Ovary (tissue), 9 donors: ENCODE data around the gene CLIC4. TPM values are rescaled to one million over a fixed set of nuclear protein-coding genes. Genes with fewer than 3 reads are reported as not detected.
"Not testable (repeated sequence)": the region's sequence is repeated elsewhere in the genome, so short reads cannot be mapped to it uniquely, and the experiment has no call there.

Source experiments
- DNase-seq, 5 donors: peaks; one replicate each; pipeline ENCODE4 v3.0.0-alpha.2; 2019 to 2020
- H3K27ac ChIP-seq, 2 donors: fragments of 200-600 bp; one replicate each; pipeline versions ENCODE4 v1.5.1 to v1.8.0; 2019 to 2022
- H3K27me3 ChIP-seq: fragments of 200-600 bp; one replicate; pipeline ENCODE4 v1.8.0; 2022
- H3K36me3 ChIP-seq: fragments of 200-600 bp; sonication (generic); one replicate; pipeline ENCODE4 v1.5.1; 2019
- H3K4me1 ChIP-seq: one replicate; pipeline ENCODE4 v1.8.1; 2013; ENCODE audit warnings: mild to moderate bottlenecking, moderate library complexity; ENCODE audit not compliant: insufficient read depth
- H3K4me3 ChIP-seq: fragments of 200-600 bp; sonication (generic); one replicate; pipeline ENCODE4 v1.5.1; 2017
- H3K9me3 ChIP-seq, 2 donors: fragments of 200-600 bp in 1 of 2; sonication (generic) in 1 of 2; one replicate each; pipeline versions ENCODE4 v1.5.1 to v1.8.1; 2013 to 2019; ENCODE audit warnings: mild to moderate bottlenecking in 1 of 2, moderate library complexity in 1 of 2
- CTCF ChIP-seq, 3 donors: fragments of 450-650 bp in 2 of 3; fragments of 200-600 bp in 1 of 3; IDR thresholded peaks; one replicate each; pipeline versions ENCODE4 v1.5.1 to v1.8.0; 2016 to 2022; ENCODE audit warnings: antibody characterized with exemption in 3 of 3, mild to moderate bottlenecking in 1 of 3
- EP300 ChIP-seq: sonication (generic); formaldehyde crosslinking; IDR thresholded peaks from one replicate; pipeline ENCODE4 v1.6.1; 2017; ENCODE audit warnings: antibody characterized with exemption
- POLR2A ChIP-seq: fragments of 450-650 bp; IDR thresholded peaks from one replicate; pipeline ENCODE4 v1.6.1; 2017; ENCODE audit warnings: antibody characterized with exemption, mild to moderate bottlenecking, moderate library complexity
- WGBS, 3 donors: extraction: QIAGEN DNeasy Blood & Tissue Kit in 1 of 3; methylation state at CpG; one replicate each; pipeline versions ENCODE4 v1.1.5 to v1.1.7; 2013 to 2017; 5-methylcytosine and 5-hydroxymethylcytosine counted together
- intact Hi-C, 4 donors: fragments of 100-400 bp; cut with DNase I; formaldehyde crosslinking; loops; one replicate each; pipeline versions ENCODE4 v1.11.0 to v1.15.1; 2022 to 2023
- polyA plus RNA-seq, 2 donors: library from polyadenylated mRNA; stranded (reverse); fragments of 200-250 nt in 1 of 2; fragments of 350-450 nt in 1 of 2; fragmentation: Illumina TruSeq in 1 of 2; extraction: RNeasy Lipid Tissue Mini Kit (QIAGEN cat#74804) in 1 of 2; gene quantifications; one replicate each; pipeline ENCODE4 v1.2.3, GENCODE V29; 2013 to 2014
- total RNA-seq, 7 donors: library from RNA; depleted of rRNA in 2 of 7; stranded (reverse); fragments of >200 nt in 2 of 7; fragmentation: NEBNext Ultra II Directional in 3 of 7; extraction: Animal tissue kit (Norgen Biotek cat#: 25700) in 3 of 7; gene quantifications; one replicate each; pipeline versions ENCODE4 v1.1.0 to v1.2.4, GENCODE V29; 2016 to 2023
- donor health status: DM: no; HTN: no; CAD: no; lungs with moderate emphysema.
- donor health status: DM: no; HTN: no; CAD: no.
- donor health status: Bipolar disorder and iron deficiency.
- donor health status: DM: yes; HTN: yes; CAD: no.
- donor health status: DM: no; HTN: no; CAD: no.
- donor health status: DM: yes; HTN: yes; CAD: no.

The CLIC4 gene
- total and polyA plus RNA-seq, 9 donors, result 53.6 to 209 (median 125) TPM

GRCh38 chr1:24699628-24700027 is 45.6 kb upstream of the CLIC4 start:
- TF ChIP-seq POLR2A, result no peak
- TF ChIP-seq EP300, result no peak
- no peak for TF ChIP-seq CTCF (IDR thresholded peaks at IDR 0.05)
- H3K9me3 ChIP-seq, result no peaks in the 10 kb centered on the region
- intact Hi-C loops, result no loop called here
- H3K27me3 ChIP-seq, result no peaks in the 10 kb centered on the region
- peaks cover 2% of the 10 kb centered on the region for H3K4me1 ChIP-seq
- WGBS, 3 donors, result 88 to 90% (median 88%) methylated on average over 7 of the region's 7 CpGs
- no peak for DNase-seq
- no peak overlapping the region for H3K4me3 ChIP-seq
- no peaks in the 10 kb centered on the region for H3K36me3 ChIP-seq
- no peak overlapping the region for H3K27ac ChIP-seq

DNA sequence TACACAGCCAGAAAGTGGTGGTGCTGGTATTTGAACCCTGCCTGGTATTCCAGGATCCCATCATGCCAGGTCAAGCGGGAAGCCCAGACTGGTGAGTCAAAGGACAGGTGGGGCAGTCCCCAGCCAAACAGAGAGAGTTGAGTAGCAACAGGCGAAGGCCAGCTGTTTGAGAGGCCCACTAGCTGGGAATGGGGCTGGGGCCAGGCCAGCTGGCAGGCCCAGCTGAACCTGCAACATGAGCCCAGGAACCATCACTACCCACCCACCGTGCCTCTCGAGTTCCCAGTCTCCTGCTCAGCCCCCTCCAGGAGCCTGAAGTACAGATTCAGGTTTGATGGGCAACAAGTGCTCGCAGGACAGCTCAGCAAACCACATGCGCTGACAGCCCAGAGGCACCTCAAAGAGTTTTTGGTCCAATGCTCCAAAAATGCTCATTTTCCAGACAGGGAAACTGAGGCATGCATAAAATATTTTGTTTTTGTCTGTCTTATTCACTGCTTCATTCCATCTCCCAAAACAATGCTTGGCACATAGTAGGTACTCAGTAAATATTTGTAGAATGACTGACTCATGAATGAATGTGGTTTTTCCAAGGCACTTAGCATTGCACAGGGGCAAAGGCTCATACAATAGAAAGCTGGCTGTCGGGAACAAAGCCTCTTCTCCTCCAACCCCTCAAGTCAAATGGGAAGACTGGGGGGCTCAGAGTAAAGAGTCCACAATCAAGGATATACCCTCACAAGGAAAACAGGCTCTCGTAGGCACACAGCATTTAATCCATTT is 42.5 kb upstream of the CLIC4 start:
- WGBS, 3 donors, result 56 to 79% (median 64%) methylated on average over 8 of the region's 8 CpGs

DNA sequence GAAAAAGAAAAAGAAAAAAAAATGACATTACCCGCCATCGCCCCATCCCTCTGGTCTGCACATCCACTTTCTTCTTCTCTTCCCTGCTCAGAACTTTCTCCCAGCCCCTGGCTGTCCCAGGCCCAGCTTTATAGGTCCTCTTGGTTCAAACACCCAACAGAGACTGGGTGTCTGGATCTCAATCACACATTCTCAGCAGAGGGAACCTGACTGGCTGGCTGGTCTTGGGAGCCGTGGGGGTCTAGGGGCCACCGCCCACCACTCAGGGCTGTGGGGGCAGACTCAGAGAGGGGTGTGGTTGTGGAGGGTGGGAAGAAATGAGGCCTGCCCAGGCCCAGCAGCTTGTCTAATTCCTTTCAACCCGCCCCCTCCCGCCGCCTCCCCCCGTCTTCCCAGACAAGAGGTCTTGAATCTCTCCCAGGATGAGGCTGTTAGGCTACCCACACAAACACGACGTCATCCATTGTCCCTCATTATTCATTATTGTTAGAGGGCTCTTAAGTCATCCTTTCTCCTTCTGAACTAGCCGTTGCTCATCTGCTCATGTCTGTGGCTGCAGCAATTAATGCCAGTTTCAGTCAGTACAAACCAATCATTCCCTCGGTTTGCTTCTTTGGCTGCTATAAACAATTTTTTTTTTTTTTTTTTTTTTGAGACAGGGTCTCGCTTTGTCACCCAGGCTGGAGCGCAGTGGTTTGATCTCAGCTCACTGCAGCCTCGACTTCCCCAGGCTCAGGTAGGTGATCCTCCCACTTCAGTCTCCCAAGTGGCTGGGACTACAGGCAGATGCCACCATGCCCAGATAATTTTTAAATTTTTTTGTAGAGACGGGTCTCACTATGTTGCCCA is 40.6 kb upstream of the CLIC4 start:
- intact Hi-C loops, result no loop called here
- no peaks in the 10 kb centered on the region for H3K36me3 ChIP-seq
- peak overlapping the region; percentile 0 for H3K4me3 ChIP-seq
- H3K4me1 ChIP-seq, result no peaks in the 10 kb centered on the region
- no peaks in the 10 kb centered on the region for H3K27me3 ChIP-seq
- no peak for TF ChIP-seq CTCF (IDR thresholded peaks at IDR 0.05)
- TF ChIP-seq POLR2A, result no peak
- no peak for TF ChIP-seq EP300
- H3K9me3 ChIP-seq, result no peaks in the 10 kb centered on the region
- DNase-seq, result peak in 1 of 5 donors; percentile 46
- WGBS, 3 donors, result 65 to 71% (median 69%) methylated on average over 15 to 16 of the region's 16 CpGs
- H3K27ac ChIP-seq, result no peak overlapping the region

More for the DNA sequence above, 42.5 kb upstream of the CLIC4 start:
- intact Hi-C loops, result no loop called here
- DNase-seq, result no peak
- H3K27ac ChIP-seq, result no peak overlapping the region
- no peaks in the 10 kb centered on the region for H3K4me1 ChIP-seq
- no peaks in the 10 kb centered on the region for H3K27me3 ChIP-seq
- H3K4me3 ChIP-seq, result no peak overlapping the region
- no peak for TF ChIP-seq CTCF (IDR thresholded peaks at IDR 0.05)
- no peak for TF ChIP-seq POLR2A
- no peak for TF ChIP-seq EP300
- H3K9me3 ChIP-seq, result no peaks in the 10 kb centered on the region
- H3K36me3 ChIP-seq, result no peaks in the 10 kb centered on the region

- Histone ChIP-seq H3K9me3 (no peaks in the 10 kb centered on the region), H3K27ac (no peak overlapping the region), H3K36me3 (no peaks in the 10 kb centered on the region), H3K4me1 (no peaks in the 10 kb centered on the region), H3K4me3 (peak overlapping the region; percentile 0), H3K27me3 (no peaks in the 10 kb centered on the region)
- intact Hi-C loops, result no loop called here
- peak; percentile 66 to 84 (median 74) for DNase-seq
- 35 to 42% (median 41%) methylated on average over 18 of the region's 18 CpGs for WGBS, 3 donors
- TF ChIP-seq EP300, result no peak
- TF ChIP-seq POLR2A, result no peak
- no peak for TF ChIP-seq CTCF (IDR thresholded peaks at IDR 0.05)
These were observed 39.8 kb upstream of the CLIC4 start for GRCh38 chr1:24705260-24706073.

DNA sequence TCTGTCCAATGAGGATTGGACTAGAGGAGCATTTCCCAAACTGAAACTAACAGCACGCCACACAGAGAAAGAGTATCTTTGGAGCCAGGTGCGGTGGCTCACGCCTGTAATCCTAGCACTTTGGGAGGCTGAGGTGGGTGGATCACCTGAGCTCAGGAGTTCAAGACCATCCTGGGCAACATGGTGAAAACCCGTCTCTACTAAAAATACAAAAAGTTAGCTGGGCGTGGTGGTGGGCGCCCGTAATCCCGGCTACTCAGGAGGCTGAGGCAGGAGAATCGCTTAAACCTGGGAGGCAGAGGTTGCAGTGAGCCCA is 39.2 kb upstream of the CLIC4 start:
- WGBS, 3 donors, result 94 to 96% (median 96%) methylated on average over 9 of the region's 9 CpGs
- H3K27ac ChIP-seq, intact Hi-C loops: not testable (repeated sequence)

More for the DNA sequence above, 39.2 kb upstream of the CLIC4 start:
- H3K9me3 ChIP-seq, H3K27me3 ChIP-seq, H3K4me1 ChIP-seq, DNase-seq, H3K36me3 ChIP-seq, H3K4me3 ChIP-seq: not testable (repeated sequence)
